B cell (primary cell): ENCODE measurements around the gene LRRC4C. TPM values are rescaled to one million over a fixed set of nuclear protein-coding genes. Genes with fewer than 3 reads are reported as not detected.

ENCODE experiments used
- ATAC-seq: fragments of 200-7000 bp; cut with Tn5 transposase; one replicate; pipeline ENCODE4 v1.10.0; 2021; ENCODE audit warnings: low read depth, mild to moderate bottlenecking, moderate number of reproducible peaks, moderate library complexity
- CTCF ChIA-PET: fragments of 350-600 bp; sonication (Branson Sonifier 250); formaldehyde crosslinking; loops from one replicate; lab custom pipeline; 2021; ENCODE audit warnings: antibody characterized with exemption, inconsistent platforms; lab: Charles Lee
- POLR2A ChIA-PET: fragments of 350-600 bp; sonication (Branson Sonifier 250); formaldehyde crosslinking; loops from one replicate; lab custom pipeline; 2021; ENCODE audit warnings: antibody characterized with exemption; lab: Charles Lee
- DNase-seq: peaks from one replicate; pipeline ENCODE4 v3.0.0; 2013
- H2AFZ ChIP-seq: 2 replicates; pipeline ENCODE4 v1.6.1; 2012; ENCODE audit warnings: mild to moderate bottlenecking, low read depth, low read length; ENCODE audit not compliant: insufficient read depth, poor library complexity, severe bottlenecking
- H3K27ac ChIP-seq, 2 donors: 1 replicate in 1 of 2; 2 replicates in 1 of 2; pipeline ENCODE4 v1.5.1; 2012 to 2013; ENCODE audit warnings: low read length in 2 of 2, mild to moderate bottlenecking in 2 of 2, moderate library complexity in 1 of 2
- H3K27me3 ChIP-seq, 4 experiments: fragments of 200-600 bp in 1 of 4; sonication (generic) in 1 of 4; replicated peaks in 1 of 4; 1 replicate in 2 of 4; 2 replicates in 2 of 4; pipeline versions ENCODE4 v1.6.1 to v1.7.0; 2013 to 2016; ENCODE audit warnings: low read length in 3 of 4, mild to moderate bottlenecking in 2 of 4, mixed read lengths in 1 of 4, moderate library complexity in 1 of 4; ENCODE audit not compliant: insufficient read depth in 4 of 4, control insufficient read depth in 3 of 4; ENCODE audit errors: control extremely low read depth in 1 of 4
- H3K36me3 ChIP-seq, 2 experiments: replicated peaks in 1 of 2; 1 replicate in 1 of 2; 2 replicates in 1 of 2; pipeline versions ENCODE4 v1.6.1 to v1.7.1; 2013; ENCODE audit warnings: low read length in 1 of 2; ENCODE audit not compliant: insufficient read depth in 2 of 2, control insufficient read depth in 1 of 2; ENCODE audit errors: control extremely low read depth in 1 of 2, extremely low read depth in 1 of 2
- H3K4me1 ChIP-seq, 2 donors: fragments of 200-600 bp in 1 of 2; sonication (generic) in 1 of 2; 1 replicate in 1 of 2; 2 replicates in 1 of 2; pipeline versions ENCODE4 v1.5.1 to v1.6.1; 2013 to 2017; ENCODE audit warnings: low read length in 2 of 2; ENCODE audit not compliant: control insufficient read depth in 2 of 2, insufficient read depth in 2 of 2
- H3K4me2 ChIP-seq: replicated peaks from 2 replicates; pipeline ENCODE3; 2012; ENCODE audit warnings: mild to moderate bottlenecking, low read depth, low read length; ENCODE audit not compliant: poor library complexity, severe bottlenecking
- H3K4me3 ChIP-seq, 5 experiments: fragments of 200-600 bp in 1 of 5; sonication (generic) in 1 of 5; 1 replicate in 3 of 5; 2 replicates in 2 of 5; pipeline versions ENCODE4 v1.5.1 to v1.7.0; 2011 to 2016; ENCODE audit warnings: low read length in 4 of 5, mild to moderate bottlenecking in 4 of 5, low read depth in 2 of 5, control low read depth in 1 of 5, moderate library complexity in 1 of 5; ENCODE audit not compliant: insufficient read depth in 1 of 5; ENCODE audit errors: control extremely low read depth in 1 of 5, extremely low read depth in 1 of 5
- H3K79me2 ChIP-seq: fragments of 200-600 bp; sonication (generic); one replicate; pipeline ENCODE4 v1.6.0; 2016; ENCODE audit warnings: low read length; ENCODE audit not compliant: control insufficient read depth, insufficient read depth
- H3K9ac ChIP-seq: fragments of 200-600 bp; sonication (generic); 2 replicates; pipeline ENCODE4 v1.6.1; 2017; ENCODE audit warnings: mild to moderate bottlenecking, low read length, moderate library complexity
- H3K9me3 ChIP-seq, 3 donors: one replicate each; pipeline versions ENCODE4 v1.6.1 to v1.7.1; 2013; ENCODE audit warnings: low read length in 2 of 3; ENCODE audit not compliant: control insufficient read depth in 2 of 3, insufficient read depth in 1 of 3; ENCODE audit errors: control extremely low read depth in 1 of 3
- H4K20me1 ChIP-seq: 2 replicates; pipeline ENCODE4 v1.6.0; 2012; ENCODE audit warnings: mild to moderate bottlenecking, low read length; ENCODE audit not compliant: insufficient read depth, control insufficient read depth, poor library complexity, severe bottlenecking
- H3K27ac Mint-ChIP-seq: one replicate; pipeline ENCODE4 v1.8.0; 2021; ENCODE audit warnings: mixed read lengths
- H3K27me3 Mint-ChIP-seq: one replicate; pipeline ENCODE4 v1.8.0; 2021; ENCODE audit warnings: mixed read lengths
- H3K4me1 Mint-ChIP-seq: one replicate; pipeline ENCODE4 v1.8.0; 2021; ENCODE audit warnings: mixed read lengths
- H3K4me3 Mint-ChIP-seq: one replicate; pipeline ENCODE4 v1.8.0; 2021; ENCODE audit warnings: mixed read lengths
- H3K9me3 Mint-ChIP-seq: one replicate; pipeline ENCODE4 v1.8.0; 2022; ENCODE audit warnings: mixed read lengths; ENCODE audit not compliant: insufficient read depth
- CTCF ChIP-seq: fragments of 200-600 bp; IDR thresholded peaks from one replicate; pipeline ENCODE4 v1.8.0; 2022; ENCODE audit warnings: antibody characterized with exemption, mild to moderate bottlenecking
- EZH2 ChIP-seq: IDR thresholded peaks from 2 replicates; pipeline ENCODE4 v1.6.1; 2012; ENCODE audit warnings: borderline replicate concordance, low read depth, mild to moderate bottlenecking, moderate library complexity, low read length; ENCODE audit not compliant: insufficient read depth, poor library complexity, severe bottlenecking
- WGBS: methylation state at CpG from one replicate; pipeline ENCODE4 v1.1.5; 2013; ENCODE audit warnings: missing lambda C conversion rate; ENCODE audit not compliant: insufficient coverage; 5-methylcytosine and 5-hydroxymethylcytosine counted together
- intact Hi-C: fragments of 100-400 bp; cut with micrococcal nuclease; formaldehyde crosslinking; loops from one replicate; pipeline ENCODE4 v1.10.0; 2022
- polyA plus RNA-seq: library from polyadenylated mRNA; depleted of rRNA; stranded (reverse); fragments of >200 nt; gene quantifications from 2 replicates; pipeline ENCODE4 v1.2.3, GENCODE V29; 2012
- total RNA-seq, 2 donors: library from RNA; stranded (reverse); fragments of 120-200 nt in 1 of 2; gene quantifications; 1 replicate in 1 of 2; 2 replicates in 1 of 2; pipeline versions ENCODE4 v1.2.3 to v1.2.4, GENCODE V29; 2013 to 2022

Gene LRRC4C
- total and polyA plus RNA-seq, 2 donors (not counting 1 experiment from before 2014, with no cell fraction given) = 0.57 TPM; not detected in 1

DNA sequence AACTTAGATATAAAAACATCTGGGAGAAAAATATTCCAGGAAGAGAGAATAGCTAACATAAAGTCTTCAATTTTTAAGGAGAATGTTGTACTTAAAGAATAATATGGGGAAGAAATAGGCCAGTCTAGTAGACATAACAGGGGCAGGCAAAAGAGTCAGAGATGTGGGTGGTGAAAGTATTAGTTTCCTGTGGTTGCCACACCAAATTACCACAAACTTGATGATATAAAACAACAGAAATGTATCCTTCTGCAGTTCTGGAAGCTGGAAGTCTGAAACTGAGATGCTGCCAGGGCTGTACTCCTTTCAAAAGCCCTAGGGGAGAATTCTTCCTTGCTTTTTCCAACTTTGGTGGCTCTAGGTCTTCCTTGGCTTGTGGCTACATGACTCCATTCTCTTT is 1309.7 kb downstream of the LRRC4C start:
- TF ChIP-seq CTCF (no peak), EZH2 (no peak)
- Mint-ChIP-seq H3K4me3 (no peak overlapping the region), H3K4me1 (no peaks in the 10 kb centered on the region), H3K9me3 (peaks cover 8% of the 10 kb centered on the region), H3K27ac (no peak overlapping the region), H3K27me3 (no peaks in the 10 kb centered on the region)
- no peak overlapping the region for H3K4me2 ChIP-seq
- no peaks in the 10 kb centered on the region for H4K20me1 ChIP-seq
- no peak overlapping the region for H2AFZ ChIP-seq
- intact Hi-C loops = no loop called here
- POLR2A ChIA-PET = no interaction called here
- H3K27ac ChIP-seq = no peak overlapping the region
- peaks cover 1 to 13% (median 3%) of the 10 kb centered on the region in 3 donors for H3K9me3 ChIP-seq
- no peaks in the 10 kb centered on the region for H3K36me3 ChIP-seq
- DNase-seq = no peak
- H3K4me1 ChIP-seq = no peaks in the 10 kb centered on the region
- H3K79me2 ChIP-seq = no peaks in the 10 kb centered on the region
- no peak overlapping the region for H3K9ac ChIP-seq
- ATAC-seq = no peak
- H3K4me3 ChIP-seq = no peak overlapping the region
- CTCF ChIA-PET = no interaction called here
- no peaks in the 10 kb centered on the region for H3K27me3 ChIP-seq

DNA sequence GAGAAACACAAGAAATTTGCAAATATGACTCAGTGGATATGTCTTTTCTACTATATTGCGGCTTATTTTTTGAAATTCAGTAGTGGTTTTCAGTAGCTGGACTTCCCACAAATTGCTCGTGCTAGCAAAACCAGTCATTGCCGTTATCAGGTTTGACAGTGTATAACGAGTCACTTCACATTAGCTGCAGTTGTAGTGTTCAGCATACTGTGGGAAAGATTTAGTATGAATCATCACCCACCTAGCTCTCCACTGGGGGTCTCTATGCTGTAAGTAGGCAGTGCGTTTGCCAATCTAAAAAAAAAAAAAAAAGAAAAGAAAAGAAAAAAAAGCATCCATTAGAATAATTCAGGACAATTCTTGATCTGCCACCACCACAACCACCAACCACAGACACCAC is 1318.9 kb downstream of the LRRC4C start:
- H3K9me3 ChIP-seq = no peaks in the 10 kb centered on the region
- H3K4me3 ChIP-seq = no peak overlapping the region
- no peak overlapping the region for H2AFZ ChIP-seq
- H3K9me3 Mint-ChIP-seq = peaks cover 2% of the 10 kb centered on the region
- POLR2A ChIA-PET = no interaction called here
- no peaks in the 10 kb centered on the region for H3K4me1 ChIP-seq
- no peaks in the 10 kb centered on the region for H3K79me2 ChIP-seq
- no peak overlapping the region for H3K4me3 Mint-ChIP-seq
- no peak overlapping the region for H3K27ac ChIP-seq
- no peak overlapping the region for H3K27ac Mint-ChIP-seq
- TF ChIP-seq EZH2 (no peak), CTCF (no peak)
- WGBS = 100% methylated on average over 3 of the region's 5 CpGs
- H3K36me3 ChIP-seq = no peaks in the 10 kb centered on the region
- H3K27me3 Mint-ChIP-seq = no peaks in the 10 kb centered on the region
- ATAC-seq (no peak), DNase-seq (no peak)
- H3K27me3 ChIP-seq = no peaks in the 10 kb centered on the region
- no peaks in the 10 kb centered on the region for H3K4me1 Mint-ChIP-seq
- intact Hi-C loops = no loop called here
- CTCF ChIA-PET = no interaction called here
- no peak overlapping the region for H3K9ac ChIP-seq
- no peaks in the 10 kb centered on the region for H4K20me1 ChIP-seq
- H3K4me2 ChIP-seq = no peak overlapping the region
